A549 (cell line): ENCODE data around the gene MAP2K7. TPM values are rescaled to one million over a fixed set of nuclear protein-coding genes. Genes with fewer than 3 reads are reported as not detected.
A peak's percentile ranks its signal among the peaks of the same experiment; 100 is the strongest.
"Not testable (repeated sequence)": the region's sequence is repeated elsewhere in the genome, so short reads cannot be mapped to it uniquely, and the experiment has no call there.

ENCODE experiments used
- ATAC-seq, 2 experiments: fragments of 200-7000 bp in 1 of 2; fragments of >200 bp in 1 of 2; cut with Nextera tagmentation in 1 of 2; cut with Tn5 transposase in 1 of 2; 3 replicates each; pipeline versions ENCODE4 v1.8.0 to v1.9.1; 2018 to 2020; ENCODE audit warnings: mild to moderate bottlenecking in 1 of 2, moderate library complexity in 1 of 2
- CTCF ChIA-PET: fragments of 300-600 bp; sonication (Branson Sonifier 250); formaldehyde crosslinking; extraction: SDS; loops from one replicate; lab custom pipeline; 2021; ENCODE audit warnings: antibody characterized with exemption, inconsistent platforms; lab: Yijun Ruan, JAX
- POLR2A ChIA-PET: fragments of 350-600 bp; formaldehyde crosslinking; extraction: SDS; loops from one replicate; lab custom pipeline; 2021; ENCODE audit warnings: antibody characterized with exemption, inconsistent platforms; lab: Yijun Ruan, JAX
- DNase-seq, 2 experiments: peaks; one replicate each; pipeline versions ENCODE4 v3.0.0 to v3.0.0-alpha.2; 2011 to 2016; ENCODE audit warnings: low read depth in 1 of 2, low spot score in 1 of 2
- FAIRE-seq: peaks from 2 replicates; lab custom pipeline; 2011; peaks lifted over from hg19 to GRCh38; lab: Jason Lieb, UNC
- H3K27ac ChIP-seq, 2 experiments: fragments of >200 bp; sonication (Bioruptor Twin); formaldehyde crosslinking; 3 replicates each; pipeline ENCODE4 v1.5.1; 2016 to 2017
- H3K4me1 ChIP-seq: fragments of >200 bp; sonication (Bioruptor Twin); formaldehyde crosslinking; 3 replicates; pipeline ENCODE4 v1.6.1; 2016
- H3K4me2 ChIP-seq: fragments of >200 bp; sonication (Bioruptor Twin); formaldehyde crosslinking; 3 replicates; pipeline ENCODE4 v1.6.1; 2016
- H3K4me3 ChIP-seq: fragments of >200 bp; sonication (Bioruptor Twin); formaldehyde crosslinking; 3 replicates; pipeline ENCODE4 v1.5.1; 2016
- H3K9me3 ChIP-seq: fragments of >200 bp; sonication (Bioruptor Twin); formaldehyde crosslinking; 3 replicates; pipeline ENCODE4 v1.6.1; 2016
- EHF ChIP-seq: fragments of 250-450 bp; sonication (Bioruptor Pico); IDR thresholded peaks from 2 replicates; pipeline ENCODE4 v1.5.0; 2020; ENCODE audit warnings: mild to moderate bottlenecking
- FOXS1 ChIP-seq: fragments of 250-450 bp; sonication (Bioruptor Pico); IDR thresholded peaks from 2 replicates; pipeline ENCODE4 v1.5.0; 2020; ENCODE audit warnings: mild to moderate bottlenecking, moderate library complexity
- HDAC2 ChIP-seq: fragments of 200-600 bp; sonication (generic); IDR thresholded peaks from 2 replicates; pipeline ENCODE4 v1.6.1; 2016
- KDM1A ChIP-seq: fragments of 200-600 bp; sonication (generic); IDR thresholded peaks from 2 replicates; pipeline ENCODE4 v1.6.1; 2016; ENCODE audit warnings: low read depth, mild to moderate bottlenecking
- KDM5A ChIP-seq: fragments of 200-600 bp; sonication (generic); IDR thresholded peaks from 2 replicates; pipeline ENCODE4 v1.6.1; 2016; ENCODE audit warnings: antibody characterized with exemption, mild to moderate bottlenecking
- RAD21 ChIP-seq, 2 experiments: fragments of >200 bp in 1 of 2; sonication (Bioruptor Twin) in 1 of 2; formaldehyde crosslinking in 1 of 2; IDR thresholded peaks in 1 of 2; conservative IDR thresholded peaks in 1 of 2; 2 replicates in 1 of 2; 3 replicates in 1 of 2; pipeline ENCODE4 v1.6.1; 2012 to 2018; ENCODE audit warnings: inconsistent platforms in 1 of 2
- RNF2 ChIP-seq: fragments of 200-600 bp; sonication (generic); IDR thresholded peaks from 2 replicates; pipeline ENCODE4 v1.6.1; 2016; ENCODE audit warnings: low read depth, mild to moderate bottlenecking, antibody characterized with exemption, moderate library complexity, borderline replicate concordance
- SMC3 ChIP-seq: fragments of >200 bp; sonication (Bioruptor Twin); formaldehyde crosslinking; IDR thresholded peaks from 3 replicates; pipeline ENCODE4 v1.6.1; 2018; ENCODE audit warnings: inconsistent platforms
- TP53 ChIP-seq: fragments of 250-450 bp; sonication (Bioruptor Pico); IDR thresholded peaks from 2 replicates; pipeline ENCODE4 v1.5.0; 2021; ENCODE audit warnings: mild to moderate bottlenecking, moderate library complexity
- ZC3H11A ChIP-seq: fragments of 450-650 bp; IDR thresholded peaks from 2 replicates; pipeline ENCODE4 v1.6.1; 2014; ENCODE audit warnings: antibody characterized with exemption, mild to moderate bottlenecking
- WGBS: methylation state at CpG from one replicate; pipeline ENCODE4 v1.1.6; 2017; ENCODE audit errors: missing lambda C conversion rate; 5-methylcytosine and 5-hydroxymethylcytosine counted together
- polyA plus RNA-seq, 4 experiments: library from polyadenylated mRNA; depleted of rRNA in 3 of 4; stranded (reverse); fragments of >200 nt; fragmentation: RNase III in 1 of 4; extraction: RNeasy Plus Mini Kit Qiagen cat#74134 plus additional on column Dnase treatment in 1 of 4; gene quantifications; 2 replicates in 3 of 4; 3 replicates in 1 of 4; pipeline ENCODE4 v1.2.3, GENCODE V29; 2011 to 2017
- TF ChIP-seq, protein P1 (sequence below): IDR thresholded peaks from 2 replicates; pipeline ENCODE4 v1.6.1; 2012
- TF ChIP-seq, protein P2 (sequence below): fragments of >200 bp; sonication (Bioruptor Twin); formaldehyde crosslinking; IDR thresholded peaks from 3 replicates; pipeline ENCODE4 v1.5.1; 2016
- TF ChIP-seq, protein P3 (sequence below): fragments of >200 bp; sonication (Bioruptor Twin); formaldehyde crosslinking; IDR thresholded peaks from 3 replicates; pipeline ENCODE4 v1.6.1; 2016

Gene MAP2K7
- polyA plus RNA-seq, 2 of the 4 experiments (the other 2 are of a cell fraction) = 5.5 to 19.4 TPM

DNA sequence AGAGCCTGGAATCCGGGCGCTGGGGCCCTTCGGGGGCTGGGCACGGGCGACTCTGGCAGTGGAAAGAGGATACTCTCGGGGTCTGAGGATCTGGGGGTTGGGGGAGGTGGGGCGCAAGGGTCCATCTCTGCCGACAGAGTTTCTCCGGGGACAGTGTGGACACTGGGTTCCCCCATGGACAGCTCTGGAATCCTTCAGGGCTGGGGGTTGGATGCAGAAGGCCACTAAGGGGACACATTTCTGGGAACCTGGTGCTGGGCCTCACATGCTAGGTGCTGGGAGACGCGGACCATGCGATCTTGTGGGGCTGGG, 13.2 kb downstream of the MAP2K7 start:
- H3K9me3 ChIP-seq = no peaks in the 10 kb centered on the region
- FAIRE-seq (no peak), DNase-seq (no peak), ATAC-seq (no peak)
- H3K4me1 ChIP-seq = peaks cover 19% of the 10 kb centered on the region
- H3K27ac ChIP-seq = peak overlapping the region; percentile 65 to 90
- H3K4me3 ChIP-seq = peak overlapping the region; percentile 43
- ChIA-PET POLR2A (interaction anchor here (0.5 kb wide), 1 partner anchor 10 kb away, joined by 3 read pairs; no protein-coding TSS in a partner anchor), CTCF (interaction anchor here (1.0 to 2.4 kb wide), 7 partner anchors 8 to 48 kb away, joined by 3 to 14 read pairs (median 7); partner anchors contain the start of gene MAP2K7)
- WGBS = 72% methylated on average over 3 of the region's 12 CpGs
- H3K4me2 ChIP-seq = peak overlapping the region; percentile 87
- TF ChIP-seq RNF2 = no peak

DNA sequence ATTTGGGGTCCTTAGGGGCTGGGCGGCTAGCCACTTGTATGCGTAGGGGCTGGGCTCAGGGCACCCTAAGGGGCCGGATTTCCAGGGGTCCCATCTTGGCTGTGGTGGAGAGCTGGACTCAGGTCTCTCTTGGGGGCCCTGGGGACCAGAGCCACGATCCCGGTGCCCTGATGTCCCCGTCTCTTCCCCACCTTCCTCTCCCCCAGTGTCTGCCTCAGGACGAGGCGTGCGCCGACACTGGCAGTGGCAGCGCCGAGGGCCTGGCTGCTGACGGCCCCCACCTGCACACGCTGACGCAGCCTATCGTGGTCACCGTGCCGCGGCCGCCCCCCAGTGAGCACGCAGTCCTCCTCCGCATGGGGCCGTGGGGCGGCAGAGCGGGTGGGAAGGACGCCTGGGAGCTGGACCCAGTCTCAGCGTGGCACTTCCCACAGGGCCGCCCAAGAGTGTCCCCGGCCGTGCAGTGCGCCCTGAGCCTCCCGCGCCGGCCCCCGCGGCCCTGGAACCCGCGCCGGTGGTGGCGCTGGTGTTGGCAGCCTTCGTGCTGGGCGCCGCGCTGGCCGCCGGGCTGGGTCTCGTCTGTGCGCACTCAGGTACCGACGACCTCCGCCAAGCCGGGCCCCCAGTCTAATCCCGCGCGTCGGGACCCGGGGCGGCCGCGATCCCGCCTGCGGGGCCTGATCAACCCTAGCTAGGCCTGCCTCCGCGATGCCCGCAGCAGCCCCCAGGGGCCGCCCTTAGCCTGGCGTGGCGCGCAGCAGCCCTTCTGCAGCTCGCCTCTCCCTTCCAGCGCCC, 13.8 kb downstream of the MAP2K7 start:
- CTCF ChIA-PET = interaction anchor here (0.7 to 2.4 kb wide), 14 partner anchors 9 to 336 kb away, joined by 3 to 14 read pairs (median 4); partner anchors contain the start of genes MAP2K7 and TIMM44
- peak; percentile 61 to 65 for DNase-seq

DNA sequence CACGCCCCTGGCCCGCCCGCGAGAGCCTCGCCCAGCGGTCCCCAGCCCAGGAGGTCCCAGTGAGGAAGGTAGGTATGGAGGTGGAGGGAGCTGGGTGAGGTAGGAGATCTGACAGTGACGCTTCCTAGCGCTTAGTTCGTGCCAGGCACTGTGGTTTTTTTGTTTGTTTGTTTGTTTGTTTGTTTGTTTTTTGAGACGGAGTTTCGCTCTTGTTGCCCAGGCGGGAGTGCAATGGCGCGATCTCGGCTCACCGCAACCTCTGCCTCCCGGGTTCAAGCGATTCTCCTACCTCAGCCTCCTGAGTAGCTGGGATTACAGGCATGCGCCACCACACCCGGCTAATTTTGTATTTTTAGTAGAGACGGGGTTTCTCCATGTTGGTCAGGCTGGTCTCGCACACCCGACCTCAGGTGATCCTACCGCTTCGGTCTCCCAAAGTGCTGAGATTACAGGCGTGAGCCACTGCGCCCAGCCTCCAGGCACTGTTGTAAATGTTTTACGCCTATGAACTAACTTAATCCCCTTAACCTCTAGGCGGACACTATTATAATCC, 14.5 kb downstream of the MAP2K7 start:
- peak overlapping the region in 1 of 2 experiments; percentile 90; a peak in 4 of 6 replicates for H3K27ac ChIP-seq
- peak; percentile 48; the same call in 1 of the 2 replicates for TF ChIP-seq KDM1A
- TF ChIP-seq, all 56 proteins: peak for 1; not testable (repeated sequence) for 55
- POLR2A ChIA-PET = interaction anchor here (0.9 kb wide), 1 partner anchor 14 kb away, joined by 4 read pairs; the partner anchor contains the start of gene MAP2K7
- not testable (repeated sequence) for ATAC-seq, H3K9me3 ChIP-seq, FAIRE-seq, H3K4me3 ChIP-seq, DNase-seq
- WGBS = 65% methylated on average over 29 of the region's 29 CpGs
- H3K4me2 ChIP-seq = peak overlapping the region; percentile 87
- CTCF ChIA-PET = interaction anchor here (0.6 to 2.4 kb wide), 16 partner anchors 9 to 335 kb away, joined by 3 to 14 read pairs (median 4); partner anchors contain the start of gene TIMM44
- H3K4me1 ChIP-seq = peaks cover 19% of the 10 kb centered on the region

More for the DNA sequence above, 13.8 kb downstream of the MAP2K7 start:
- Histone ChIP-seq H3K27ac (peak overlapping the region; percentile 65 to 90; a peak in 5 of 6 replicates), H3K4me2 (peak overlapping the region; percentile 87), H3K4me1 (peaks cover 19% of the 10 kb centered on the region), H3K4me3 (peak overlapping the region; percentile 43), H3K9me3 (no peaks in the 10 kb centered on the region)
- 29% methylated on average over 9 of the region's 71 CpGs for WGBS
- POLR2A ChIA-PET = interaction anchor here (0.5 to 0.9 kb wide), 2 partner anchors 11 to 13 kb away, joined by 3 to 4 read pairs; partner anchors contain the start of gene MAP2K7
- TF ChIP-seq KDM5A (no peak), TP53 (CRISPR knock-in tag) (no peak), RAD21 (conservative IDR thresholded peaks at IDR 0.05 in 1 of 2, IDR thresholded peaks at IDR 0.05 in 1 of 2) (peak; percentile 33 to 35; a peak in 2 of 5 replicates)
- TF ChIP-seq, protein P1, sequence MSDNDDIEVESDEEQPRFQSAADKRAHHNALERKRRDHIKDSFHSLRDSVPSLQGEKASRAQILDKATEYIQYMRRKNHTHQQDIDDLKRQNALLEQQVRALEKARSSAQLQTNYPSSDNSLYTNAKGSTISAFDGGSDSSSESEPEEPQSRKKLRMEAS = peak; percentile 52; the same call in 1 of the 2 replicates
- TF ChIP-seq, protein P2, sequence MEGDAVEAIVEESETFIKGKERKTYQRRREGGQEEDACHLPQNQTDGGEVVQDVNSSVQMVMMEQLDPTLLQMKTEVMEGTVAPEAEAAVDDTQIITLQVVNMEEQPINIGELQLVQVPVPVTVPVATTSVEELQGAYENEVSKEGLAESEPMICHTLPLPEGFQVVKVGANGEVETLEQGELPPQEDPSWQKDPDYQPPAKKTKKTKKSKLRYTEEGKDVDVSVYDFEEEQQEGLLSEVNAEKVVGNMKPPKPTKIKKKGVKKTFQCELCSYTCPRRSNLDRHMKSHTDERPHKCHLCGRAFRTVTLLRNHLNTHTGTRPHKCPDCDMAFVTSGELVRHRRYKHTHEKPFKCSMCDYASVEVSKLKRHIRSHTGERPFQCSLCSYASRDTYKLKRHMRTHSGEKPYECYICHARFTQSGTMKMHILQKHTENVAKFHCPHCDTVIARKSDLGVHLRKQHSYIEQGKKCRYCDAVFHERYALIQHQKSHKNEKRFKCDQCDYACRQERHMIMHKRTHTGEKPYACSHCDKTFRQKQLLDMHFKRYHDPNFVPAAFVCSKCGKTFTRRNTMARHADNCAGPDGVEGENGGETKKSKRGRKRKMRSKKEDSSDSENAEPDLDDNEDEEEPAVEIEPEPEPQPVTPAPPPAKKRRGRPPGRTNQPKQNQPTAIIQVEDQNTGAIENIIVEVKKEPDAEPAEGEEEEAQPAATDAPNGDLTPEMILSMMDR = peak; percentile 34
- FAIRE-seq = no peak
- ATAC-seq = peak; percentile 49 to 74

DNA sequence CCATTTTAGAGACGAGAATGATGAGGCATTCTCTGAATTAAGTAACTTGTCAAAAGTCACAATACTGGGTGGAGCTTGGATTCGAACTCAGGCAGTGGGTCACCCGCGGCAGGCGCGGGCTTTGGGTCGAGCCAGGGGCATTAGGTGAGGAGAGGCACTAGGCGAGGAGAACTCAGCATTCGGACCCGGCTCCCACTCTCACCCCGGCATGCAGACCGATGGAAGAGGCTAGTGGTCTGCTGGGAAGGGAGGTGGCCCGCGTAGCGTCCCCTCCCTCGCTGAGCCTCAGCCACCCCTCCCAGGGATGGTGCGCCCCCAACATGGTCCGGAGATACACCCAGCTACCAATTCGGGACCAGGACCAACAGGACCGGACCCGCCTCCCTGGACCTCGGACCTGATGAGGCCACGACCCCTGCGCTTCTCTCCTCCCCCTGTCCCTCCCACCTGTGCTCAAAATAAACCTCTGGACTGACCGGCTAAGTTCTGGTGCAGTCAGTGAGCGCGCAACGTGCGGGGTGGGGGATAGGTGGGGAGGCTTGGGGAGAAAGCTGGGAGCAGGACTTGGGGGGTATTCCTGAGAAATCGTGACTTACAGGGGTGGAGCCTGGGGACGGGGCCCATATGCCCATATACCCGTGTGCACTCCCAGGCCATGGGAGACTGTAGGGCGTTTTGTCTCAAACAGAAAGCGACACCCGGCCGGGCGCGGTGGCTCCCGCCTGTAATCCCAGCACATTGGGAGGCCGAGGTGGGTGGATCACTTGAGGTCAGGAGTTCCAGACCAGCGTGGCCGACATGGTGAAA, 15.1 kb downstream of the MAP2K7 start:
- 89% methylated on average over 29 of the region's 42 CpGs for WGBS
- no peak for TF ChIP-seq FOXS1 (CRISPR knock-in tag)
- TF ChIP-seq, protein P3, sequence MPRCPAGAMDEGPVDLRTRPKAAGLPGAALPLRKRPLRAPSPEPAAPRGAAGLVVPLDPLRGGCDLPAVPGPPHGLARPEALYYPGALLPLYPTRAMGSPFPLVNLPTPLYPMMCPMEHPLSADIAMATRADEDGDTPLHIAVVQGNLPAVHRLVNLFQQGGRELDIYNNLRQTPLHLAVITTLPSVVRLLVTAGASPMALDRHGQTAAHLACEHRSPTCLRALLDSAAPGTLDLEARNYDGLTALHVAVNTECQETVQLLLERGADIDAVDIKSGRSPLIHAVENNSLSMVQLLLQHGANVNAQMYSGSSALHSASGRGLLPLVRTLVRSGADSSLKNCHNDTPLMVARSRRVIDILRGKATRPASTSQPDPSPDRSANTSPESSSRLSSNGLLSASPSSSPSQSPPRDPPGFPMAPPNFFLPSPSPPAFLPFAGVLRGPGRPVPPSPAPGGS = no peak
- TF ChIP-seq HDAC2 = no peak
- TF ChIP-seq SMC3 = no peak
- no peak for TF ChIP-seq EHF (CRISPR knock-in tag)
- TF ChIP-seq ZC3H11A = no peak
- TF ChIP-seq, all 56 proteins: peak for 0
- ChIA-PET POLR2A (interaction anchor here (1.9 to 2.0 kb wide), 2 partner anchors 15 to 25 kb away, joined by 12 to 17 read pairs; partner anchors contain the start of genes MAP2K7 and TIMM44), CTCF (interaction anchor here (0.6 to 2.4 kb wide), 11 partner anchors 8 to 335 kb away, joined by 3 to 14 read pairs (median 4); no protein-coding TSS in a partner anchor)
- FAIRE-seq (no peak), DNase-seq (no peak), ATAC-seq (no peak)
- Histone ChIP-seq H3K4me2 (no peak overlapping the region), H3K4me1 (peaks cover 19% of the 10 kb centered on the region), H3K4me3 (no peak overlapping the region), H3K9me3 (no peaks in the 10 kb centered on the region), H3K27ac (no peak overlapping the region)
